SJSA1 (cell line): Measurements from ENCODE around the gene PRPSAP1. TPM values are rescaled to one million over a fixed set of nuclear protein-coding genes. Genes with fewer than 3 reads are reported as not detected.

Experiments
- DNase-seq, 2 experiments: peaks; one replicate each; pipeline ENCODE4 v3.0.0-alpha.2; 2015 to 2020; ENCODE audit warnings: low spot score in 2 of 2, low read depth in 1 of 2
- H3K27ac ChIP-seq: fragments of 250-450 bp; sonication (Bioruptor Pico); 2 replicates; pipeline ENCODE4 v1.5.1; 2020; ENCODE audit warnings: mild to moderate bottlenecking, moderate library complexity
- H3K27me3 ChIP-seq: fragments of 250-450 bp; sonication (Bioruptor Pico); replicated peaks from 2 replicates; pipeline ENCODE4 v1.5.1; 2020; ENCODE audit warnings: mild to moderate bottlenecking, moderate library complexity
- H3K36me3 ChIP-seq: fragments of 250-450 bp; sonication (Bioruptor Pico); 2 replicates; pipeline ENCODE4 v1.5.1; 2020; ENCODE audit warnings: mild to moderate bottlenecking
- H3K4me1 ChIP-seq: fragments of 250-450 bp; sonication (Bioruptor Pico); replicated peaks from 2 replicates; pipeline ENCODE4 v1.6.1; 2021; ENCODE audit warnings: mild to moderate bottlenecking
- H3K4me3 ChIP-seq: fragments of 250-450 bp; sonication (Bioruptor Pico); 2 replicates; pipeline ENCODE4 v1.5.1; 2020; ENCODE audit warnings: mild to moderate bottlenecking
- H3K9me3 ChIP-seq: fragments of 250-450 bp; sonication (Bioruptor Pico); replicated peaks from 2 replicates; pipeline ENCODE4 v1.5.1; 2020; ENCODE audit warnings: mild to moderate bottlenecking
- total RNA-seq: library from RNA; depleted of rRNA; stranded (reverse); fragments of >200 nt; shearing (Covaris generic); gene quantifications from 2 replicates; pipeline ENCODE4 v1.2.3, GENCODE V29; 2014; rRNA removed

PRPSAP1 gene
- total RNA-seq, 1 experiment from 2014 or later: 65.4 TPM

GRCh38 chr17:76262732-76263344, 90.9 kb downstream of the PRPSAP1 start:
- no peak for DNase-seq
- H3K9me3 ChIP-seq: peaks cover 2% of the 10 kb centered on the region; the same call in 1 of the 2 replicates
- H3K27ac ChIP-seq: peak overlapping the region; percentile 71
- peaks cover 22% of the 10 kb centered on the region for H3K36me3 ChIP-seq
- peaks cover 47% of the 10 kb centered on the region for H3K4me1 ChIP-seq
- H3K27me3 ChIP-seq: no peaks in the 10 kb centered on the region
- no peak overlapping the region for H3K4me3 ChIP-seq

DNA sequence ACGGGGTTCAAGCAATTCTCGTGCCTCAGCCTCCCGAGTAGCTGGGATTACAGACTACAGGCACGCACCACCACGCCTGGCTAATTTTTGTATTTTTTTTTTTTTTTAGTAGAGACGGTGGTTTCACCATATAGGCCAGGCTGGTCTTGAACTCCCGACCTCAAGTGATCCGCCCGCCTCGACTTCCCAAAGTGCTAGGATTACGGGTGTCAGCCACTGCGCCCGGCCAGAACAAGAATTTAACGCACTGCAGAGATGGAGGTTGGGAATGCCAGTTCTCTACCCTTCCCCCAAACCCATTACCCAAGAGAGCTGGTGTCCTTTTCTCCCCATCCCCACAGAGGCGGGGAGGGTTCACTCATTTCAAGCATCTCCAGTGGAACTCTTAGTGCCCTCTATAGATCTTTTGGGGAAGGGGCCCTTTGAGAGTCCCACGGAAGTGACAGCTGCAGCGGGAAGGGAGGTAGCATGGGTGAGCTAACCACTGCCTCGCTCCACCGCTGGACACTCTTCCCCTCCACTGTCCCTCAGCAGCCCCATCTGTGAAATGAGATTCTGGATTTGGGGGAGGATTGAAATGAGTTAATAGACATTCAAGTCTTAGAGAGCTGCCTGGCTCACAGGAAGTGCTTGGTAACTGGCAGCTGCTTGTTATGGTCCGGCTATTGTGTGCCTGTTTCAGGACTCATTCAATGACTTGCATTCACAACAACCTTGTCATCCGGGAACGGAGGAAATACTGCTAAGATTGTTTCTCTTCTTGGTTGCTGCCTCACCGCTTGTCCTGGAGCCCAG, 92.1 kb downstream of the PRPSAP1 start:
- peak; percentile 65 to 79 for DNase-seq

DNA sequence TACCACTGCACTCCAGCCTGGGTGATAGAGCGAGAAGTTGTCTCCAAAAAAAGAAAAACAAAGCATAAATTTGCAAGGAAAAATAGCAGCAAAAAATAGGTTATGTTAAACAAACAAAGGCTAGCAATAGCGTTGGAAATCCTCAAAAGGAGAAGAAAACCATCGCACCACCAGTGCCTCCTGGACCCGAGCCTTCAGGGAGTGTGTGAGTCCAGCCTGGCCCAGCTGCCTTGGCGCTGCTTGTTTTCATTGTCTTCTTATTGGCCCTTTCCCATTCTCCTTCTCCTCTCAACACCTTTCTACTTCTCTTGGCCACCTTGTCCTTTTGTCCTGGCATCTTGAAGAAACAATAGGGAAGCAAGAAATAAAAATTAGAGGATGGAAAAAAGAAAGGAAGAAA, 93.0 kb downstream of the PRPSAP1 start:
- Histone ChIP-seq H3K4me1 (peaks cover 32% of the 10 kb centered on the region), H3K27ac (no peak overlapping the region), H3K27me3 (no peaks in the 10 kb centered on the region), H3K36me3 (peaks cover 4% of the 10 kb centered on the region), H3K9me3 (peaks cover under 1% of the 10 kb centered on the region; the same call in 1 of the 2 replicates), H3K4me3 (no peak overlapping the region)
- DNase-seq: no peak

More for the DNA sequence above, 92.1 kb downstream of the PRPSAP1 start:
- peaks cover 12% of the 10 kb centered on the region for H3K36me3 ChIP-seq
- peaks cover 2% of the 10 kb centered on the region; the same call in 1 of the 2 replicates for H3K9me3 ChIP-seq
- no peaks in the 10 kb centered on the region for H3K27me3 ChIP-seq
- no peak overlapping the region for H3K4me3 ChIP-seq
- peak overlapping the region; percentile 71 for H3K27ac ChIP-seq
- peaks cover 36% of the 10 kb centered on the region for H3K4me1 ChIP-seq

- H3K27ac ChIP-seq: no peak overlapping the region
- peaks cover 32% of the 10 kb centered on the region for H3K4me1 ChIP-seq
- no peaks in the 10 kb centered on the region for H3K9me3 ChIP-seq
- DNase-seq: no peak
- no peaks in the 10 kb centered on the region; the same call in 1 of the 2 replicates for H3K36me3 ChIP-seq
- no peak overlapping the region for H3K4me3 ChIP-seq
- H3K27me3 ChIP-seq: no peaks in the 10 kb centered on the region
These were observed 93.5 kb downstream of the PRPSAP1 start for GRCh38 chr17:76260220-76260619.

Other genes starting within 250 kb of the PRPSAP1 start
- gene FOXJ1, start 212.7 kb downstream of the PRPSAP1 start, total RNA-seq: not detected in 2 replicates
- 4.6 and 9.4 TPM in 2 replicates for gene RNF157, start 113.4 kb downstream of the PRPSAP1 start, total RNA-seq
- 7.6 and 13.7 TPM in 2 replicates for gene UBALD2, start 88.6 kb downstream of the PRPSAP1 start, total RNA-seq
- gene QRICH2, start 45.6 kb downstream of the PRPSAP1 start, total RNA-seq: 2.0 and 4.7 TPM in 2 replicates
- 135 and 173 TPM in 2 replicates for gene SPHK1, start 30.7 kb upstream of the PRPSAP1 start, total RNA-seq
- gene UBE2O, start 99.2 kb upstream of the PRPSAP1 start, total RNA-seq: 18.6 and 29.7 TPM in 2 replicates
- gene AANAT, start 113.7 kb upstream of the PRPSAP1 start, total RNA-seq: not detected in 2 replicates
- gene RHBDF2, start 147.5 kb upstream of the PRPSAP1 start, total RNA-seq: 5.8 and 9.2 TPM in 2 replicates
- gene CYGB, start 183.8 kb upstream of the PRPSAP1 start, total RNA-seq: 4.4 and 5.2 TPM in 2 replicates
- gene PRCD, start 186.1 kb upstream of the PRPSAP1 start, total RNA-seq: 0.13 TPM in 1 of 2 replicates, not detected in the other
- 0.84 TPM in 1 of 2 replicates, not detected in the other for gene ST6GALNAC2, start 231.9 kb upstream of the PRPSAP1 start, total RNA-seq